ENCODE data around the gene CFAP119.

CFAP119 gene

GRCh38 chr16:30777591-30778297, 15.9 kb upstream of the CFAP119 start:
- DNase-seq (ENCODE audit: low read depth in 1 of 2, low spot score in 1 of 2), result no peak
- Histone ChIP-seq H3K27ac (replicated peaks) (no peak overlapping the region), H3K4me3 (replicated peaks; ENCODE audit: insufficient read depth, low read length) (no peak overlapping the region), H3K27me3 (ENCODE audit: insufficient read depth, poor library complexity, severe bottlenecking) (no peaks in the 10 kb centered on the region)
- TF ChIP-seq GABPA (IDR thresholded peaks at IDR 0.05; ENCODE audit: low read depth) (no peak), SPI1 (IDR thresholded peaks at IDR 0.05; ENCODE audit: borderline replicate concordance, low read depth) (no peak), CTCF (IDR thresholded peaks at IDR 0.05; ENCODE audit: insufficient read depth, low read length) (no peak), POLR2AphosphoS5 (IDR thresholded peaks at IDR 0.05; ENCODE audit: low read depth) (0 out of 2 replicates have a peak, but pooled peaks have one; percentile 1), REST (IDR thresholded peaks at IDR 0.05; ENCODE audit: insufficient replicate concordance, low read depth) (no peak)

GRCh38 chr16:30775392-30776188, 13.7 kb upstream of the CFAP119 start:
- no peaks in the 10 kb centered on the region for H3K27me3 ChIP-seq (ENCODE audit: insufficient read depth, poor library complexity, severe bottlenecking)
- H3K4me3 ChIP-seq (replicated peaks; ENCODE audit: insufficient read depth, low read length), result peak overlapping the region; percentile 51
- TF ChIP-seq POLR2AphosphoS5 (IDR thresholded peaks at IDR 0.05; ENCODE audit: low read depth) (peak; percentile 85), SPI1 (IDR thresholded peaks at IDR 0.05; ENCODE audit: borderline replicate concordance, low read depth) (no peak), GABPA (IDR thresholded peaks at IDR 0.05; ENCODE audit: low read depth) (peak; percentile 15; the same call in 1 of the 2 replicates), CTCF (IDR thresholded peaks at IDR 0.05; ENCODE audit: insufficient read depth, low read length) (no peak), REST (IDR thresholded peaks at IDR 0.05; ENCODE audit: insufficient replicate concordance, low read depth) (peak; percentile 17)
- DNase-seq (ENCODE audit: low read depth in 1 of 2, low spot score in 1 of 2), result peak; percentile 86 to 89
- H3K27ac ChIP-seq (replicated peaks), result peak overlapping the region; percentile 97

- peak overlapping the region; percentile 51 for H3K4me3 ChIP-seq (replicated peaks; ENCODE audit: insufficient read depth, low read length)
- no peaks in the 10 kb centered on the region for H3K27me3 ChIP-seq (ENCODE audit: insufficient read depth, poor library complexity, severe bottlenecking)
- no peak for DNase-seq (ENCODE audit: low read depth in 1 of 2, low spot score in 1 of 2)
- TF ChIP-seq CTCF (IDR thresholded peaks at IDR 0.05; ENCODE audit: insufficient read depth, low read length), result no peak
- no peak for TF ChIP-seq REST (IDR thresholded peaks at IDR 0.05; ENCODE audit: insufficient replicate concordance, low read depth)
- no peak for TF ChIP-seq SPI1 (IDR thresholded peaks at IDR 0.05; ENCODE audit: borderline replicate concordance, low read depth)
- no peak for TF ChIP-seq POLR2AphosphoS5 (IDR thresholded peaks at IDR 0.05; ENCODE audit: low read depth)
- no peak for TF ChIP-seq GABPA (IDR thresholded peaks at IDR 0.05; ENCODE audit: low read depth)
- peak overlapping the region; percentile 97 for H3K27ac ChIP-seq (replicated peaks)
Observed at GRCh38 chr16:30775131-30775391, 13.2 kb upstream of the CFAP119 start.

Measured in HL-60 (cell line).